Calu3 (cell line): ENCODE measurements around the gene ABITRAM. TPM values are rescaled to one million over a fixed set of nuclear protein-coding genes. Genes with fewer than 3 reads are reported as not detected.
"Not testable (repeated sequence)": the region's sequence is repeated elsewhere in the genome, so short reads cannot be mapped to it uniquely, and the experiment has no call there.

Experiments
- BruUV-seq: library from RNA; stranded (reverse); fragments of 400-500 nt; replicated peaks from 2 replicates; lab custom pipeline; 2021; lab: Mats Ljungman, UMichigan
- CTCF ChIA-PET: fragments of 300-600 bp; sonication (Branson Sonifier 250); formaldehyde crosslinking; loops from one replicate; lab custom pipeline; 2022; ENCODE audit warnings: antibody characterized with exemption; lab: Charles Lee
- DNase-seq: peaks from one replicate; pipeline ENCODE4 v3.0.0; 2022
- H3K27ac Mint-ChIP-seq: one replicate; pipeline ENCODE4 v1.8.0; 2022; ENCODE audit warnings: mixed read lengths; ENCODE audit not compliant: unreplicated experiment
- H3K27me3 Mint-ChIP-seq: one replicate; pipeline ENCODE4 v1.8.0; 2022; ENCODE audit warnings: mixed read lengths; ENCODE audit not compliant: unreplicated experiment
- H3K36me3 Mint-ChIP-seq: one replicate; pipeline ENCODE4 v1.8.0; 2022; ENCODE audit warnings: mild to moderate bottlenecking, moderate library complexity, mixed read lengths; ENCODE audit not compliant: insufficient read depth, unreplicated experiment
- H3K4me1 Mint-ChIP-seq: one replicate; pipeline ENCODE4 v1.8.0; 2022; ENCODE audit warnings: mild to moderate bottlenecking, low read depth, mixed read lengths; ENCODE audit not compliant: unreplicated experiment
- H3K4me3 Mint-ChIP-seq: one replicate; pipeline ENCODE4 v1.8.0; 2022; ENCODE audit warnings: mild to moderate bottlenecking, low read depth, moderate library complexity, mixed read lengths; ENCODE audit not compliant: unreplicated experiment
- H3K9me3 Mint-ChIP-seq: one replicate; pipeline ENCODE4 v1.8.0; 2022; ENCODE audit warnings: low read depth, mixed read lengths; ENCODE audit not compliant: unreplicated experiment
- CTCF ChIP-seq: fragments of 200-600 bp; IDR thresholded peaks from one replicate; pipeline ENCODE4 v1.8.0; 2022; ENCODE audit warnings: antibody characterized with exemption; ENCODE audit not compliant: unreplicated experiment
- intact Hi-C: fragments of 100-400 bp; cut with micrococcal nuclease; formaldehyde crosslinking; loops from one replicate; pipeline ENCODE4 v1.10.0; 2022; ENCODE audit not compliant: unreplicated experiment
- total RNA-seq: library from RNA; stranded (reverse); gene quantifications from 2 replicates; pipeline ENCODE4 v1.2.3, GENCODE V29; 2022

Gene ABITRAM
- total RNA-seq, 1 experiment from 2014 or later: 6.6 TPM

GRCh38 chr9:108919517-108919916 is 14.7 kb upstream of the ABITRAM start:
- no peak for DNase-seq
- TF ChIP-seq CTCF: no peak
- H3K9me3 Mint-ChIP-seq: no peaks in the 10 kb centered on the region
- no TSS peak for BruUV-seq
- no peaks in the 10 kb centered on the region for H3K4me1 Mint-ChIP-seq
- H3K27ac Mint-ChIP-seq: no peak overlapping the region
- intact Hi-C loops: no loop called here
- H3K4me3 Mint-ChIP-seq: no peak overlapping the region
- H3K27me3 Mint-ChIP-seq: no peaks in the 10 kb centered on the region
- no peaks in the 10 kb centered on the region for H3K36me3 Mint-ChIP-seq
- CTCF ChIA-PET: interaction anchor here (0.5 kb wide), 1 partner anchor 255 kb away, joined by 3 read pairs; no protein-coding TSS in a partner anchor

GRCh38 chr9:108920401-108920800 is 13.8 kb upstream of the ABITRAM start:
- DNase-seq, BruUV-seq, H3K27ac Mint-ChIP-seq, H3K36me3 Mint-ChIP-seq, H3K4me3 Mint-ChIP-seq, intact Hi-C loops, H3K27me3 Mint-ChIP-seq, H3K9me3 Mint-ChIP-seq, CTCF ChIA-PET, H3K4me1 Mint-ChIP-seq: not testable (repeated sequence)

GRCh38 chr9:108921200-108921599 is 13.0 kb upstream of the ABITRAM start:
- no peak for TF ChIP-seq CTCF
- CTCF ChIA-PET: no interaction called here
- no TSS peak for BruUV-seq
- H3K9me3 Mint-ChIP-seq: no peaks in the 10 kb centered on the region
- peaks cover 4% of the 10 kb centered on the region for H3K36me3 Mint-ChIP-seq
- no peak for DNase-seq
- H3K27ac Mint-ChIP-seq: no peak overlapping the region
- intact Hi-C loops: no loop called here
- no peaks in the 10 kb centered on the region for H3K27me3 Mint-ChIP-seq
- H3K4me3 Mint-ChIP-seq: no peak overlapping the region
- H3K4me1 Mint-ChIP-seq: no peaks in the 10 kb centered on the region

GRCh38 chr9:108924466-108924865 is 9.7 kb upstream of the ABITRAM start:
- peaks cover 4% of the 10 kb centered on the region for H3K36me3 Mint-ChIP-seq
- H3K27me3 Mint-ChIP-seq: no peaks in the 10 kb centered on the region
- CTCF ChIA-PET: no interaction called here
- TF ChIP-seq CTCF: no peak
- H3K4me1 Mint-ChIP-seq: no peaks in the 10 kb centered on the region
- intact Hi-C loops: no loop called here
- H3K4me3 Mint-ChIP-seq: no peak overlapping the region
- no peak for DNase-seq
- no peak overlapping the region for H3K27ac Mint-ChIP-seq
- BruUV-seq: no TSS peak
- H3K9me3 Mint-ChIP-seq: no peaks in the 10 kb centered on the region

- TF ChIP-seq CTCF: no peak
- Mint-ChIP-seq H3K9me3 (no peaks in the 10 kb centered on the region), H3K36me3 (peaks cover 9% of the 10 kb centered on the region), H3K27ac (no peak overlapping the region), H3K4me3 (no peak overlapping the region), H3K27me3 (no peaks in the 10 kb centered on the region), H3K4me1 (peaks cover 9% of the 10 kb centered on the region)
- no peak for DNase-seq
- CTCF ChIA-PET: no interaction called here
- intact Hi-C loops: no loop called here
- BruUV-seq: no TSS peak
Measured at GRCh38 chr9:108928386-108928785, 5.8 kb upstream of the ABITRAM start.
